Thyroid gland (tissue), 4 donors: ENCODE results near the gene CNTD1.

ENCODE experiments used
- CTCF ChIP-seq, 6 experiments: fragments of 200-600 bp in 3 of 6; fragments of 450-650 bp in 3 of 6; sonication (generic) in 3 of 6; IDR thresholded peaks; one replicate each; pipeline ENCODE4 v1.5.1; 2016 to 2019; ENCODE audit warnings: antibody characterized with exemption in 6 of 6, mild to moderate bottlenecking in 2 of 6, inconsistent platforms in 1 of 6, moderate library complexity in 1 of 6
- POLR2A ChIP-seq, 2 donors: fragments of 450-650 bp; IDR thresholded peaks; one replicate each; pipeline ENCODE4 v1.6.1; 2017; ENCODE audit warnings: antibody characterized with exemption in 2 of 2, mild to moderate bottlenecking in 2 of 2, moderate library complexity in 1 of 2

GRCh38 chr17:42748908-42749798, 49.5 kb upstream of the CNTD1 start:
- TF ChIP-seq CTCF (IDR thresholded peaks at IDR 0.05) = no peak
- TF ChIP-seq POLR2A (IDR thresholded peaks at IDR 0.05) = no peak
